B cell (primary cell): ENCODE data around the gene METRNL. TPM values are rescaled to one million over a fixed set of nuclear protein-coding genes. Genes with fewer than 3 reads are reported as not detected.
A peak's percentile ranks its signal among the peaks of the same experiment; 100 is the strongest.

Experiments
- ATAC-seq: fragments of 200-7000 bp; cut with Tn5 transposase; one replicate; pipeline ENCODE4 v1.10.0; 2021; ENCODE audit warnings: low read depth, mild to moderate bottlenecking, moderate number of reproducible peaks, moderate library complexity
- CTCF ChIA-PET: fragments of 350-600 bp; sonication (Branson Sonifier 250); formaldehyde crosslinking; loops from one replicate; lab custom pipeline; 2021; ENCODE audit warnings: antibody characterized with exemption, inconsistent platforms; lab: Charles Lee
- POLR2A ChIA-PET: fragments of 350-600 bp; sonication (Branson Sonifier 250); formaldehyde crosslinking; loops from one replicate; lab custom pipeline; 2021; ENCODE audit warnings: antibody characterized with exemption; lab: Charles Lee
- DNase-seq: peaks from one replicate; pipeline ENCODE4 v3.0.0; 2013
- H2AFZ ChIP-seq: 2 replicates; pipeline ENCODE4 v1.6.1; 2012; ENCODE audit warnings: mild to moderate bottlenecking, low read depth, low read length; ENCODE audit not compliant: insufficient read depth, poor library complexity, severe bottlenecking
- H3K27ac ChIP-seq, 2 donors: 1 replicate in 1 of 2; 2 replicates in 1 of 2; pipeline ENCODE4 v1.5.1; 2012 to 2013; ENCODE audit warnings: low read length in 2 of 2, mild to moderate bottlenecking in 2 of 2, moderate library complexity in 1 of 2
- H3K27me3 ChIP-seq, 4 experiments: fragments of 200-600 bp in 1 of 4; sonication (generic) in 1 of 4; replicated peaks in 1 of 4; 1 replicate in 2 of 4; 2 replicates in 2 of 4; pipeline versions ENCODE4 v1.6.1 to v1.7.0; 2013 to 2016; ENCODE audit warnings: low read length in 3 of 4, mild to moderate bottlenecking in 2 of 4, mixed read lengths in 1 of 4, moderate library complexity in 1 of 4; ENCODE audit not compliant: insufficient read depth in 4 of 4, control insufficient read depth in 3 of 4; ENCODE audit errors: control extremely low read depth in 1 of 4
- H3K36me3 ChIP-seq, 2 experiments: replicated peaks in 1 of 2; 1 replicate in 1 of 2; 2 replicates in 1 of 2; pipeline versions ENCODE4 v1.6.1 to v1.7.1; 2013; ENCODE audit warnings: low read length in 1 of 2; ENCODE audit not compliant: insufficient read depth in 2 of 2, control insufficient read depth in 1 of 2; ENCODE audit errors: control extremely low read depth in 1 of 2, extremely low read depth in 1 of 2
- H3K4me1 ChIP-seq, 2 donors: fragments of 200-600 bp in 1 of 2; sonication (generic) in 1 of 2; 1 replicate in 1 of 2; 2 replicates in 1 of 2; pipeline versions ENCODE4 v1.5.1 to v1.6.1; 2013 to 2017; ENCODE audit warnings: low read length in 2 of 2; ENCODE audit not compliant: control insufficient read depth in 2 of 2, insufficient read depth in 2 of 2
- H3K4me2 ChIP-seq: replicated peaks from 2 replicates; pipeline ENCODE3; 2012; ENCODE audit warnings: mild to moderate bottlenecking, low read depth, low read length; ENCODE audit not compliant: poor library complexity, severe bottlenecking
- H3K4me3 ChIP-seq, 5 experiments: fragments of 200-600 bp in 1 of 5; sonication (generic) in 1 of 5; 1 replicate in 3 of 5; 2 replicates in 2 of 5; pipeline versions ENCODE4 v1.5.1 to v1.7.0; 2011 to 2016; ENCODE audit warnings: low read length in 4 of 5, mild to moderate bottlenecking in 4 of 5, low read depth in 2 of 5, control low read depth in 1 of 5, moderate library complexity in 1 of 5; ENCODE audit not compliant: insufficient read depth in 1 of 5; ENCODE audit errors: control extremely low read depth in 1 of 5, extremely low read depth in 1 of 5
- H3K79me2 ChIP-seq: fragments of 200-600 bp; sonication (generic); one replicate; pipeline ENCODE4 v1.6.0; 2016; ENCODE audit warnings: low read length; ENCODE audit not compliant: control insufficient read depth, insufficient read depth
- H3K9ac ChIP-seq: fragments of 200-600 bp; sonication (generic); 2 replicates; pipeline ENCODE4 v1.6.1; 2017; ENCODE audit warnings: mild to moderate bottlenecking, low read length, moderate library complexity
- H3K9me3 ChIP-seq, 3 donors: one replicate each; pipeline versions ENCODE4 v1.6.1 to v1.7.1; 2013; ENCODE audit warnings: low read length in 2 of 3; ENCODE audit not compliant: control insufficient read depth in 2 of 3, insufficient read depth in 1 of 3; ENCODE audit errors: control extremely low read depth in 1 of 3
- H4K20me1 ChIP-seq: 2 replicates; pipeline ENCODE4 v1.6.0; 2012; ENCODE audit warnings: mild to moderate bottlenecking, low read length; ENCODE audit not compliant: insufficient read depth, control insufficient read depth, poor library complexity, severe bottlenecking
- H3K27ac Mint-ChIP-seq: one replicate; pipeline ENCODE4 v1.8.0; 2021; ENCODE audit warnings: mixed read lengths
- H3K27me3 Mint-ChIP-seq: one replicate; pipeline ENCODE4 v1.8.0; 2021; ENCODE audit warnings: mixed read lengths
- H3K4me1 Mint-ChIP-seq: one replicate; pipeline ENCODE4 v1.8.0; 2021; ENCODE audit warnings: mixed read lengths
- H3K4me3 Mint-ChIP-seq: one replicate; pipeline ENCODE4 v1.8.0; 2021; ENCODE audit warnings: mixed read lengths
- H3K9me3 Mint-ChIP-seq: one replicate; pipeline ENCODE4 v1.8.0; 2022; ENCODE audit warnings: mixed read lengths; ENCODE audit not compliant: insufficient read depth
- EZH2 ChIP-seq: IDR thresholded peaks from 2 replicates; pipeline ENCODE4 v1.6.1; 2012; ENCODE audit warnings: borderline replicate concordance, low read depth, mild to moderate bottlenecking, moderate library complexity, low read length; ENCODE audit not compliant: insufficient read depth, poor library complexity, severe bottlenecking
- WGBS: methylation state at CpG from one replicate; pipeline ENCODE4 v1.1.5; 2013; ENCODE audit warnings: missing lambda C conversion rate; ENCODE audit not compliant: insufficient coverage; 5-methylcytosine and 5-hydroxymethylcytosine counted together
- intact Hi-C: fragments of 100-400 bp; cut with micrococcal nuclease; formaldehyde crosslinking; loops from one replicate; pipeline ENCODE4 v1.10.0; 2022
- polyA plus RNA-seq: library from polyadenylated mRNA; depleted of rRNA; stranded (reverse); fragments of >200 nt; gene quantifications from 2 replicates; pipeline ENCODE4 v1.2.3, GENCODE V29; 2012
- total RNA-seq, 2 donors: library from RNA; stranded (reverse); fragments of 120-200 nt in 1 of 2; gene quantifications; 1 replicate in 1 of 2; 2 replicates in 1 of 2; pipeline versions ENCODE4 v1.2.3 to v1.2.4, GENCODE V29; 2013 to 2022
- TF ChIP-seq, protein P1 (sequence below): fragments of 200-600 bp; IDR thresholded peaks from one replicate; pipeline ENCODE4 v1.8.0; 2022; ENCODE audit warnings: antibody characterized with exemption, mild to moderate bottlenecking

METRNL gene
- total and polyA plus RNA-seq, 2 donors (not counting 1 experiment from before 2014, with no cell fraction given), result 11.8 to 18.4 TPM

GRCh38 chr17:83100220-83100852 lies 20.9 kb downstream of the METRNL start:
- ATAC-seq (no peak), DNase-seq (no peak)
- no peak overlapping the region for H3K27ac Mint-ChIP-seq
- TF ChIP-seq, protein P1, sequence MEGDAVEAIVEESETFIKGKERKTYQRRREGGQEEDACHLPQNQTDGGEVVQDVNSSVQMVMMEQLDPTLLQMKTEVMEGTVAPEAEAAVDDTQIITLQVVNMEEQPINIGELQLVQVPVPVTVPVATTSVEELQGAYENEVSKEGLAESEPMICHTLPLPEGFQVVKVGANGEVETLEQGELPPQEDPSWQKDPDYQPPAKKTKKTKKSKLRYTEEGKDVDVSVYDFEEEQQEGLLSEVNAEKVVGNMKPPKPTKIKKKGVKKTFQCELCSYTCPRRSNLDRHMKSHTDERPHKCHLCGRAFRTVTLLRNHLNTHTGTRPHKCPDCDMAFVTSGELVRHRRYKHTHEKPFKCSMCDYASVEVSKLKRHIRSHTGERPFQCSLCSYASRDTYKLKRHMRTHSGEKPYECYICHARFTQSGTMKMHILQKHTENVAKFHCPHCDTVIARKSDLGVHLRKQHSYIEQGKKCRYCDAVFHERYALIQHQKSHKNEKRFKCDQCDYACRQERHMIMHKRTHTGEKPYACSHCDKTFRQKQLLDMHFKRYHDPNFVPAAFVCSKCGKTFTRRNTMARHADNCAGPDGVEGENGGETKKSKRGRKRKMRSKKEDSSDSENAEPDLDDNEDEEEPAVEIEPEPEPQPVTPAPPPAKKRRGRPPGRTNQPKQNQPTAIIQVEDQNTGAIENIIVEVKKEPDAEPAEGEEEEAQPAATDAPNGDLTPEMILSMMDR, result no peak
- no peak for TF ChIP-seq EZH2
- peaks cover 23% of the 10 kb centered on the region for H3K4me1 Mint-ChIP-seq
- Histone ChIP-seq H3K4me1 (peaks cover 29 to 36% of the 10 kb centered on the region in 2 donors), H3K27me3 (peaks cover 0 to 40% (median 14%) of the 10 kb centered on the region in 4 experiments), H2AFZ (no peak overlapping the region), H3K36me3 (no peaks in the 10 kb centered on the region), H4K20me1 (no peaks in the 10 kb centered on the region), H3K4me2 (peak overlapping the region; percentile 79), H3K9ac (peak overlapping the region; percentile 29), H3K79me2 (no peaks in the 10 kb centered on the region), H3K9me3 (peaks cover 0 to 38% (median 0%) of the 10 kb centered on the region in 3 donors), H3K27ac (no peak overlapping the region), H3K4me3 (peak overlapping the region in 1 of 5 experiments; percentile 46)
- no peaks in the 10 kb centered on the region for H3K9me3 Mint-ChIP-seq
- H3K4me3 Mint-ChIP-seq, result peak overlapping the region; percentile 72
- intact Hi-C loops, result no loop called here
- peaks cover 6% of the 10 kb centered on the region for H3K27me3 Mint-ChIP-seq
- ChIA-PET CTCF (no interaction called here), POLR2A (no interaction called here)
- 35% methylated on average over 4 of the region's 24 CpGs for WGBS

DNA sequence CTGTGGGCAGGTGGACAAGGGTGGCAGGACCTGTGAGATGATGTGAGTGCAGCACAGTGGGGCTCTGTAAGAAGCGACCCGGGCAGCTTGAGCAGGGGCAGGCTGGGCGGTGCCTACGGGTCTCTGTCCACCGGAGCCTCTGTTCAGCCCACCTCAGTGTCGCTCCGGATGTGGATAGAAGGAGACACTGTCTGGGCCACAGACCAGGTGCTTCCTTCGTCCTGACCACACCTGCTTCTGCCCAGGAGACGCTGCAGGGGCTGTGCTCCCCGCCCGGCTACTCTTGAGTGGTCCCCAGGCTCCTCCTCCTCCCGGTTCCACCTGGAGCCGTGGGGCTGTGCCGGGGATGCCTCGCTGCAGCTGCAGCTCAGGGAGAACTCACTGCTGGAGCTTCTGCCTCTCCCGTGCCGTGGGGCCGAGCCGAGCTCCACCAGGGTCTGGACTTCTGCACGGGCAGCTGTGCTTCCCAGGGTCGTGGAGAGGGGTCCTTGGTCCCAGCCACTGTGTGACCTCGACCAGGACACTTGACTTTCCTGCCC lies 21.5 kb downstream of the METRNL start:
- H4K20me1 ChIP-seq, result no peaks in the 10 kb centered on the region
- intact Hi-C loops, result no loop called here
- H3K79me2 ChIP-seq, result no peaks in the 10 kb centered on the region
- no peaks in the 10 kb centered on the region for H3K9me3 Mint-ChIP-seq
- TF ChIP-seq, protein P1, result no peak
- no peak for TF ChIP-seq EZH2
- H3K9ac ChIP-seq, result no peak overlapping the region
- ChIA-PET CTCF (no interaction called here), POLR2A (no interaction called here)
- no peak overlapping the region for H2AFZ ChIP-seq
- H3K4me1 Mint-ChIP-seq, result peaks cover 23% of the 10 kb centered on the region
- H3K27ac ChIP-seq, result no peak overlapping the region
- H3K9me3 ChIP-seq, result peaks cover 0 to 38% (median 0%) of the 10 kb centered on the region in 3 donors
- ATAC-seq, result peak; percentile 64
- peak; percentile 66 for DNase-seq
- peak overlapping the region; percentile 60 for H3K4me2 ChIP-seq
- H3K27me3 Mint-ChIP-seq, result peaks cover 6% of the 10 kb centered on the region
- no peaks in the 10 kb centered on the region for H3K36me3 ChIP-seq
- peak overlapping the region in 1 of 5 experiments; percentile 4 for H3K4me3 ChIP-seq
- H3K27ac Mint-ChIP-seq, result no peak overlapping the region
- peaks cover 29 to 36% of the 10 kb centered on the region in 2 donors for H3K4me1 ChIP-seq
- peak overlapping the region; percentile 27 for H3K4me3 Mint-ChIP-seq
- WGBS, result 13% methylated on average over 22 of the region's 22 CpGs
- H3K27me3 ChIP-seq, result peaks cover 0 to 40% (median 14%) of the 10 kb centered on the region in 4 experiments
